GM12874 (cell line): ENCODE data around the gene RTN4.
A peak's percentile ranks its signal among the peaks of the same experiment; 100 is the strongest.

ENCODE experiments used
- TF ChIP-seq, protein P1 (sequence below): IDR thresholded peaks from 2 replicates; pipeline ENCODE4 v1.5.1; 2011; ENCODE audit warnings: low read depth, mild to moderate bottlenecking, control low read depth, low read length, moderate library complexity; ENCODE audit not compliant: insufficient read depth

The RTN4 gene, protein sequence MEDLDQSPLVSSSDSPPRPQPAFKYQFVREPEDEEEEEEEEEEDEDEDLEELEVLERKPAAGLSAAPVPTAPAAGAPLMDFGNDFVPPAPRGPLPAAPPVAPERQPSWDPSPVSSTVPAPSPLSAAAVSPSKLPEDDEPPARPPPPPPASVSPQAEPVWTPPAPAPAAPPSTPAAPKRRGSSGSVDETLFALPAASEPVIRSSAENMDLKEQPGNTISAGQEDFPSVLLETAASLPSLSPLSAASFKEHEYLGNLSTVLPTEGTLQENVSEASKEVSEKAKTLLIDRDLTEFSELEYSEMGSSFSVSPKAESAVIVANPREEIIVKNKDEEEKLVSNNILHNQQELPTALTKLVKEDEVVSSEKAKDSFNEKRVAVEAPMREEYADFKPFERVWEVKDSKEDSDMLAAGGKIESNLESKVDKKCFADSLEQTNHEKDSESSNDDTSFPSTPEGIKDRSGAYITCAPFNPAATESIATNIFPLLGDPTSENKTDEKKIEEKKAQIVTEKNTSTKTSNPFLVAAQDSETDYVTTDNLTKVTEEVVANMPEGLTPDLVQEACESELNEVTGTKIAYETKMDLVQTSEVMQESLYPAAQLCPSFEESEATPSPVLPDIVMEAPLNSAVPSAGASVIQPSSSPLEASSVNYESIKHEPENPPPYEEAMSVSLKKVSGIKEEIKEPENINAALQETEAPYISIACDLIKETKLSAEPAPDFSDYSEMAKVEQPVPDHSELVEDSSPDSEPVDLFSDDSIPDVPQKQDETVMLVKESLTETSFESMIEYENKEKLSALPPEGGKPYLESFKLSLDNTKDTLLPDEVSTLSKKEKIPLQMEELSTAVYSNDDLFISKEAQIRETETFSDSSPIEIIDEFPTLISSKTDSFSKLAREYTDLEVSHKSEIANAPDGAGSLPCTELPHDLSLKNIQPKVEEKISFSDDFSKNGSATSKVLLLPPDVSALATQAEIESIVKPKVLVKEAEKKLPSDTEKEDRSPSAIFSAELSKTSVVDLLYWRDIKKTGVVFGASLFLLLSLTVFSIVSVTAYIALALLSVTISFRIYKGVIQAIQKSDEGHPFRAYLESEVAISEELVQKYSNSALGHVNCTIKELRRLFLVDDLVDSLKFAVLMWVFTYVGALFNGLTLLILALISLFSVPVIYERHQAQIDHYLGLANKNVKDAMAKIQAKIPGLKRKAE

DNA sequence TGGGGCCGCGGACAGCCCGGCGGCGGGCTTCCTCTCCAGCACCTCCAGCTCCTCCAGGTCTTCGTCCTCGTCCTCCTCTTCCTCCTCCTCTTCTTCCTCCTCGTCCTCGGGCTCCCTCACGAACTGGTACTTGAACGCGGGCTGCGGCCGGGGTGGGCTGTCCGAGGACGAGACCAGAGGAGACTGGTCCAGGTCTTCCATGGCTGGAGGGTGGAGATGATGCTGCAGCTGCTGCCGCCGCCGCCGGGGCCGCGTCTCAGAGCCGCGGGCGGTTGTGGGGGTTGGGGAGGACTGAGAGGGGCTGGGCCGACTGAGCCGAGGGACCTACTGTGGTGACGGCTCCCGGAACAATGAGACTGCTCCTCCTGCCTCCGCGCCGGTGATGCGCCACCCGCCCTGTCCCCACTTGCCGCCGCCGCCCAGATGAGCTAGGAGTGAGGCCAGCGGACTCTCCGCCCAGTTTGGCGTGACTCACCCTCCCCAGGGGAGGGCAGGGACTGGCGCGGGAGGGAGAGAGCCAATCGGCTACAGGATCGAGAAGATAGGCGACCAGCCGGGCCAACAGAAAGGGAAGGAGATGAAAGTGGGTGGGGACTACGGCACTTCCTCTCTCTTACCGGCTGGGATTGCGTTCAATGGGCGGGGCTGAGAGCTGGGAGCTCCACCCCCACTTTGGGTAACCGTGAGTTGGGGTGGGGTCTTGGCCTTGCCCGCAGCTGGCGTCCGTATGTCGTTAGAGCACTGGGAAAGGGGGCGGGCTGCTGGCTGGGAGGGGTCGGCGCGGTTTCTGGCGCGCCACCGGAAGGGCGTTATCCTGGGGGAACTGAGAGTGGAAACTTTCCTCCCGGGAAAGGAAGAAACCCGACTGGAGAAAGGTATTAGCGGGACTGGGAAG lies at the start of gene RTN4:
RTN4 (minus strand) TSS at position 352 of the 895 bp plus-strand sequence; CDS start at position 201, 151 bp downstream.
- TF ChIP-seq, protein P1, sequence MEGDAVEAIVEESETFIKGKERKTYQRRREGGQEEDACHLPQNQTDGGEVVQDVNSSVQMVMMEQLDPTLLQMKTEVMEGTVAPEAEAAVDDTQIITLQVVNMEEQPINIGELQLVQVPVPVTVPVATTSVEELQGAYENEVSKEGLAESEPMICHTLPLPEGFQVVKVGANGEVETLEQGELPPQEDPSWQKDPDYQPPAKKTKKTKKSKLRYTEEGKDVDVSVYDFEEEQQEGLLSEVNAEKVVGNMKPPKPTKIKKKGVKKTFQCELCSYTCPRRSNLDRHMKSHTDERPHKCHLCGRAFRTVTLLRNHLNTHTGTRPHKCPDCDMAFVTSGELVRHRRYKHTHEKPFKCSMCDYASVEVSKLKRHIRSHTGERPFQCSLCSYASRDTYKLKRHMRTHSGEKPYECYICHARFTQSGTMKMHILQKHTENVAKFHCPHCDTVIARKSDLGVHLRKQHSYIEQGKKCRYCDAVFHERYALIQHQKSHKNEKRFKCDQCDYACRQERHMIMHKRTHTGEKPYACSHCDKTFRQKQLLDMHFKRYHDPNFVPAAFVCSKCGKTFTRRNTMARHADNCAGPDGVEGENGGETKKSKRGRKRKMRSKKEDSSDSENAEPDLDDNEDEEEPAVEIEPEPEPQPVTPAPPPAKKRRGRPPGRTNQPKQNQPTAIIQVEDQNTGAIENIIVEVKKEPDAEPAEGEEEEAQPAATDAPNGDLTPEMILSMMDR: 0 out of 2 replicates have a peak, but pooled peaks have one; percentile 1

DNA sequence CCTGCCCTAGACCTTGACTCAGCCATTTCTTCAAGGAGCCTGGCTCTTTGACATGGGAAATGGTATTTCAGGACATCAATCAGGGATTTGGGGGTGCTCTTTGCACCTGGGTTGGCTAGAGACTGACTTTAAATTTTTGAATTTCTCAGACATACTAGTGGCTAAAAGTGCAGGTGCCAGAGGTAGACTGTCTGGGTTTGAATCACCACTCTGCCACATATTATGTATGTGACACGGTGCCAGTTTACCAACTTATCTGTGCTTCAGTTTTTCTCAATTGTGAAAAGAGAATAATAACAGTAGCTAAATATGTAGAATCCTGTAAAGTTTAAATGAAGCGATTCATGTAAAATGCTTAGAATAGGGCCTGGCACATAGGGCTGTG lies 49.2 kb upstream of the RTN4 start:
- TF ChIP-seq, protein P1: no peak

DNA sequence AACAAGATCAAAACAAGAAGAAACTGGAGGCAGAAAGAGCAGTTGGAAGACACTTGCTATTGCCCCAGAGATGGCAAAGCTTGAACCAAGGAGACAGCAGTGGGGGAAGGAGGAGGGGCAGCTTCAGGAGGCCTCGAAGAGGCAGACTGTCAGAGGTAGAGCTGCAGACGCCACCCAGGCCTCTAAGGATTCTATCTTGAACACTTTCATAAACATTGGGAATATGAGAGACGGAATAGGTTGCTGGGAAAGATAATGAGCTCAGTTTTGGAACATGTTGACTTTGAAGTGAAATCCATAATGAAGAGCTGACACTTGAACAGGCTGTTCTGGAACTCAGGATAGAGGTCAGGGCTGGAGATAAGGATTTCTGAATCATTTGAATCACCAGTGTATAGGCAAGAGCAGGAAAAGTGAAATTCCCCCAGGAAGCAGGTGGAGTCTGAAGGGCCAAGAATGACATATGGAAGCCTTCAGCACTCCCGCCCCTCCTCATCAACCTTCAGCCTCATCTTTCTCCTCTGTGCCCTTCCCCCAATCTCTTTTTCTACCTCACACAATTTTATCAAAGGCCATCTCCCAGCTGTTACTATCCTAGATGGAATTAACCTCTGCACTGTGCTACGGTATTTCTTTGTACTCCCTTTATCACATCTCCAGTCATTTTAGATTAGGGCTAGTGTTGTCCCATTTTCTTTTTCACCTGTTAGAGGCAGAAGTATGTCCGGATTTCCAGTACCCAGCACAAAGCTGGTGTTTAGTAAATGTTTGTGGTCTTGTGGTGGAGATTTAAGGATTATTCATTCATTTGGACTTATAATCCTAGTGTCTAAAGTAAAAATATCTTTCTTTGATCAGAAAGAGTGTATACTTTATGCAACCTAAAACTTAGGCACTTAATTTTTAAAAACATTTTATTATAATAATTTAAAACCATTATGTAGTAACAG lies 47.5 kb upstream of the RTN4 start:
- TF ChIP-seq, protein P1: no peak

DNA sequence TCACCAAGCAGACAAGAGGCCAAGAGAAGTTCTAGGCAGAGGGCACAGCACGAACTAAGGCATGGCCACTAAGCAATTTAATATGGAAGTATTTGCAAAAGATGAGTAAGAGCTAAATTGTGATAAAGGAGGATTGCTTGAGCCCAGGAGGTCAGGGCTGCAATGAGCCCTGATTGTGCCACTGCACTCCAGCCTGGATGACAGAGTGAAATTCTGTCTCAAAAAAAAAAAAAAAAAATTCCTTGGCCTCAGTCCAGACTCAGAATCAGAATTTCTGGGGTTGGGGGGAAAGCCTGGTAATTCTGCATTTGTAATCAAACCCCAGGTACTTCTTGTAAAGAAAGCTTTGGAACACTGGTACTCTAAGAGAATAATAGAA lies 46.8 kb upstream of the RTN4 start:
- TF ChIP-seq, protein P1: no peak

DNA sequence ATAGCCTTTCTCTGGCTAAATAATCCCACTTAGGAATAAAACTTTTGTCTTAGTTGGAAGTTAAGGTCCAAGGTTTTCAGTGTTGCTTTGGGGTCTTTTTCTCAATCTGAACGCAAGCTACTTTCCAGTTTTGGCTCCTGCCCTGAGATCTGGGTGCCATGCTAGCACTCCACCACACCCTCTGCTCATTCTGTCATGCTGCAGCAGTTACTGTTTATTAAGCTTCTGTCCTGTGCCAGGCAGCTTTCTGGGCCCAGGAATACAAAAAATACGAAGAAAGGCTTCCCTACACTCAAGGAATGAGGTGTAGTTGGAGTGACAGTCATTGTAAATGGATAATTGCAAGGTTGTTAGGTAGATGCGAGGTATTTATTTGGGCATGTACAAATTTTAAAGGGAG lies 46.3 kb upstream of the RTN4 start:
- TF ChIP-seq, protein P1: no peak

DNA sequence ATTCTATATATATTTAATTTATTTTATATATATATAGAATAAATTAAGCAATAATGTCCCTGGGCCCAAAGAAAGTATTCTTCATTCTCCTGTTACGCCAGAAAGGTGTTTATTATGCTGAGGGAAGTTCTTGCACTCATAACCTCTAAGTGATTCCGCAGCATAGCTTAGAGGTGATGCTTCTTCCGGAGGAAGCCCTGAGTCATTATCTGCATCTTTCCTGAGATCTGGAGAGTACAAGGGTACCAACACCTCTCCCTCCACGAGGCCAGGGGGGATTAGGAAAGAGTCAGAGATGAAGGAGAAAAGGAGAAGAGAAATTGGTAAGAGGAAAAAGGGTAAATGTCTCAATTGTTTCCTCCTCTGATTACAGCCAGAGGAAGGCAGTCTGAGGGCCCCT lies 43.1 kb upstream of the RTN4 start:
- TF ChIP-seq, protein P1: no peak
